ENCODE data around the gene HOXB8.
A peak's percentile ranks its signal among the peaks of the same experiment; 100 is the strongest.

HOXB8 gene

DNA sequence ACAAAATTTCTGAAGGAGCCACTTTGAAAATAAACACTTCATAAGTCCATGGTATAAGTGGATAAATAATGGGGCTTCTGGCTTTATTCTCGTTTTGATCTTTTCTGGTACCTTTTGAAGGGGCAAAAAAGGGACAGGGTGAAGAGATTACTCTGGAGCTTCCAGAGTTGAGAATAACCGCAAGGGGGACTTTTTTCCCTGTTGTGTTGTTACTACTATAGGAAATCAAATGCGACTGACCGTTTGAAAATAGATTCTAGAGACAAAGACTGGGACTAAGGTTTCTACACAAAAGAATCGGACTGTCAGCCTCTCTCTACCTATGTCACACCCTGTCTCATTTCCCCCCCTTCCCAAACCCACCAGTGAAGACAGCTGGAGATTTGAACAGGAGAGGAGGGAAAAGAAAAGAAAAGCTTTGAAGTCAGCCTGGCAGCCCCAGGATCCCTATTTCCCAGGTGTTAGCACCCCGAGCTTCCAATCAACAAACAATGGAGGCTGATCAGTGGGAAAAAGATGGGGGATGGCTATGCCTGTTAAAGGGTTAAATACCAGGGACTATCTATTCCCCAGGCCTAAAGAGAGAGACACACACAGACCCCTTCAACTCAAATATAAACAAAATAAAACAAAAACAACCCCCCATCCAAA is 45.3 kb downstream of the HOXB8 start:
- DNase-seq (ENCODE audit: low spot score) = no peak
- no peak for FAIRE-seq

DNA sequence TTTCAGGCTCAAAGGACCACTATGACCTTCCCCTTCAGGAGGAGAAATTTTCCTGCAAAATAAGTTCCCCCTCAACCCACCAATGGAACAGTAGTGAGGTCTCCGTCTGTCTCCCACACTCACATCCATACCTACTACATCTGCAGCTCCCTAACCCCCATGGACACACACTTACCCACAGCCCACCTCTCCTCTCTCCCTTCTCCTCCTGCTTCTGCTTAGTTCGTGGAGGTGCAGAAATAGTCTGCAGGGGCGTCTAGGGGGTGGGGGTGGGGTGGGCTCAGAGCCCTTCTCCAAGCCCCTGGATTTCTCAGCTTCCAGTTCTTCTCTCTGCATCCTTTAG is 45.9 kb downstream of the HOXB8 start:
- DNase-seq (ENCODE audit: low spot score) (no peak), FAIRE-seq (no peak)

DNA sequence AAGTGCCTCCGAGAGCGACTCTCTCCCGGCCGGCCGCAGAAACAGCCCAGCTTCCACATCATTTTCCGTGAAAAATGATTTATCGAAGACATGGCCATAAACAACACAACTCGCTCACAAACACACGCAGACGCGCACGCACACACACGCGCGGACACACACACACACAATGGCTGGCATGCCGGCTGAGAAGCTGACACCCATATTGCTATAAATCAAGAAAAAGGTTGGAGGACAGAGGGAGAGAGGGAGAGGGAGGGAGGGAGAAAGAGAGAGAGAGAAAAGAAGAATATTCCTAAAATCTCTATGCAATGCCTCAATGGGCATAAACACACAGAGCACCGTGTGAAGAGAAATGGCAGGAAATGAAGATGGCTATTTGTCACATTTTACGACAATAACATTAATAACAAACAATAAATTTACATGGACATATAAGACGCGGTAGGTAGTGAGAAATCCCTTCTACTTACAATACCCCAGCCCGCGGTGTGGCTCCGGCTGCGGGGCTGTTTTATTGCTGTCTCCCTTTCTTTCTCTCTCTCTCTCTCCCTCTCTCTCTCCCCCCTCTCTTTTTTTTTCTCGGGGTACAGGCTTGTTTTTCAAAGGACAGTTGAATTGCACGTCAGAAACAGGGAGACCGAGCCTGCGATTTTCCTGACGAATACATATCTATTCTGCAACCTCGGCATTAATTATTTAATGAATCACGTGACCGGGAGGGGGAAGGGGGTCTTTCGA is 46.4 kb downstream of the HOXB8 start:
- no peak for FAIRE-seq
- no peak for DNase-seq (ENCODE audit: low spot score)

DNA sequence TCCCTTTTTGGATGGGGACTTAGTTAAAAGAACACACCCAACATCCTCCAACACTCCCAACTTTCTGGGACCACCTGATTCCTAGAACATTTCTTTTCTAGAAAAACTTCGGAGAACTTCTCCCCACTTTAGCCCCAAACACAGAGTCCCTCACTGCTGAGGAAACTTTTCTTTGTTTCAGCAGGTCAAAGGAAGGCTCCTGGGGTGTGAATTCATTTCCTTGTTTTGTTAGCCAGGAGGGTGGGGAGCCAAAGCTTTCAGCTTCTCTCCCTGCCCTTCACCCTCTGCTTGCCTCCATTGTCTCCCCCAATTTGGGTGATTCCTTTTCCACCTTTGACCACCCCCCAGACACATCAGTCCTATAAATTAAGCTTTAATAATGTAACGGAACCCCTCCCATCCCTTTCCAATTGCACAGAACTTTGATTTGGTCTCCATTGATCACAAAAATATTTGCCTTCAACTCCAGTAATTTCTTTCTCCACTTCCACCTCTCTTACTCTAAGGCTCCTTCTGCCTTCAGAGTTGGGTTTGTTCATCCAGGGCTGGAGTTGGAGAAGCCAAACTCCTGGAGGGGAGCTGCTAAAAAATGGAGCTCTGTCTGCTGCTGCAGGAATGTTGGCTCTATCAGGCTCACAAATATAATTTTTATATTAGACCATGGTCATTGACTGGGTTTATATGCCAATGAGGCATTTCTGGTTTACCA is 47.3 kb downstream of the HOXB8 start:
- FAIRE-seq (no peak), DNase-seq (ENCODE audit: low spot score) (no peak)

DNA sequence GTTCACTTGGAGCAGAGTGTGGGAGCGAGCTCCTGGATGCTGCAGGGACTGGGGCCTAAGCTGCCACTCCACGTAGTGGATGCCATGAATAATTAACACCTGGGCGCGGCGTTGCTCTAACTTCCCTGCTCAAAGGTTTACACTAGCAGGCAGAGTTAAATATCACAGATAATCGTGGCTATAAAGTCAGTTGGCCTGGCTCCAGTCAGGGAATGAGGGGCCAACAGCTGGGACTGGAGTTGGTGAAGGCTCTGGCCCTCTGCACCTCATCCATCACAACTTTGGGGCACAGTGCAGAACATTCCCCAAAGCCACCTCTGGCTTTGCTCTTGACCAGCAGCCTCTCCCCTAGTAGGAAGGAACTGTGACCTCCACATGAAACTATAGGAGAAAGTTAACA is 47.9 kb downstream of the HOXB8 start:
- DNase-seq (ENCODE audit: low spot score) = no peak
- FAIRE-seq = no peak

DNA sequence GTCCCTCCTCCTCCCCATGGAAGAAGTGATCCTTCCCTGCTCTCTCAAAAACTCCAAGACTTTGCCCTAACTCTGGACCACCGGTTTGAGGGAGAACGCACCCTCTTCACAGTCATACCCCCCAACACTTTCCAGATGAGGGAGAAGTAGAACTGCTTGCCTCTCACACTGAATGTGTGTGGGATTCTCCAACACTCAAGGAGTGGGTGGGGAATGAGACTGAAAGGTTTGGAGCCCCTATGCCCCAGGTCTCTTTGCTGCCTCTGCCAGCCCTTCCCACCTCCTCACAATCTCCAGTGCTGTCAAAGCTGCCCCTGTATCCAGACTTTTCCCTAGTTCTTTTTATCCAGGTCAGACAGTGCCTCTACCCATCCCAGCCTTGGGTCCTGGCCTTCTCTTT is 48.4 kb downstream of the HOXB8 start:
- DNase-seq (ENCODE audit: low spot score) (no peak), FAIRE-seq (no peak)

DNA sequence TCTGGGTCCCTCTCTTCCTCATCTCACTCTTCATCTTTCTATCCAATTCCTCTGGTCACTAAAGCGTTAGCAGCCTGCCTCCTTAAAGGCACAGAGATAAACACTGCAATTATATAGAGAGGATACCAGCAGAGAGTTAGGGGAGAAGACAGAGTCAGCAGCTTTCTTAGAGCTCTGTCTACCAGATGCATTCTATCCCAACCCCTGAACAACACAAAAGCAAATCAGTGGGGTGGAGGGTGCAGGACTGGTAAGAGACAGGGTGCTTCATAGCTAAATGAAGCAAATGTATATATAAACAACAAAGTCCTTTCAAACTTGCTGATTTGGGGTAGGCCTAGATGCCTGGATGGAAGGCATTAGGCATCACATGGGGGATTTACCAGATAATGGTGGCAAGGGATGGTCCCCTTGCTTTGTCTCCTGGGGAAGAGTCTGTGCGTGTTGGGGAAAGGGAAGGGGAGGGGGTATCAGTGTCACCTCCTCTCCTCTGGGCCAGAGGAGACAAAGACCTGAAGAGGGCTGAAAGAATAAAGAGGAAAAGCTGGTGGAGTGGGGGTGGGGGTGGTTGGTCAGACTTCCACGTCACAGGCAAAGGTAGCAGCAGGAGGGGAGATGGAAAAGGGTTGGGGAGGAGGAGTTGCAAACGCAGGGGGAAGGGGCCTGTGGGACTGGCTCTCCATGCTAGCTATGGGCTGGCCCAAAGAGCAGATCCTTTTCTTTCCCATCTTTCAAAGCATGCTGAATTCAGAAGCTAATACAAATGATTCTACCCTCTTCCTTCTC is 49.0 kb downstream of the HOXB8 start:
- FAIRE-seq = no peak
- DNase-seq (ENCODE audit: low spot score) = no peak

DNA sequence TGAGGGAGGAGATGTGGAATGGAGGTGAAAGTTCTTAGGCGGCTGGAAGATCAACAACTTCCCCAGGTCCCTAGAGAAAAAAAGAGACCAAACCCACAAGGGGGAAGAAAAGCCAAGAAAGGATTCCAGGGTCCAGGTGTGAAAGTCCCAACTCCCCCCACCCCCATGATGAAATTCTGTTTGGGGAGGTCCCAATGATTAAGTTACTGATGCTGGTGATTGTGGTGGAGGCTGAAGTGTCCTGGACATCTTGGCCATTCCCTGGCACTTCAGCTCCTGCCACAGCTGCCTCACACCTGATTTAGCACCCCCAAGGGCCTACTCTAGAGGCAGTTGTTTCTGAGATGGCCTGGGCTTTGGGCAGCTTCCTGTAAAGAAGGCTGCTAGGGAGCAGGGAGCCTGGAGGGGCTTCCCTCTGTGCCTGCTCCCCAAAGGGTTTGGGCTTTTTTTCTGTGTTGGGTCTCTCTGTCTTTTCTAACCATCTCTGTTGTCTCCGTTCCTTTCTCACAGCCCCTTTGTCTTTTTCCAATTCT is 50.0 kb downstream of the HOXB8 start:
- FAIRE-seq (no peak), DNase-seq (ENCODE audit: low spot score) (peak; percentile 27)

DNA sequence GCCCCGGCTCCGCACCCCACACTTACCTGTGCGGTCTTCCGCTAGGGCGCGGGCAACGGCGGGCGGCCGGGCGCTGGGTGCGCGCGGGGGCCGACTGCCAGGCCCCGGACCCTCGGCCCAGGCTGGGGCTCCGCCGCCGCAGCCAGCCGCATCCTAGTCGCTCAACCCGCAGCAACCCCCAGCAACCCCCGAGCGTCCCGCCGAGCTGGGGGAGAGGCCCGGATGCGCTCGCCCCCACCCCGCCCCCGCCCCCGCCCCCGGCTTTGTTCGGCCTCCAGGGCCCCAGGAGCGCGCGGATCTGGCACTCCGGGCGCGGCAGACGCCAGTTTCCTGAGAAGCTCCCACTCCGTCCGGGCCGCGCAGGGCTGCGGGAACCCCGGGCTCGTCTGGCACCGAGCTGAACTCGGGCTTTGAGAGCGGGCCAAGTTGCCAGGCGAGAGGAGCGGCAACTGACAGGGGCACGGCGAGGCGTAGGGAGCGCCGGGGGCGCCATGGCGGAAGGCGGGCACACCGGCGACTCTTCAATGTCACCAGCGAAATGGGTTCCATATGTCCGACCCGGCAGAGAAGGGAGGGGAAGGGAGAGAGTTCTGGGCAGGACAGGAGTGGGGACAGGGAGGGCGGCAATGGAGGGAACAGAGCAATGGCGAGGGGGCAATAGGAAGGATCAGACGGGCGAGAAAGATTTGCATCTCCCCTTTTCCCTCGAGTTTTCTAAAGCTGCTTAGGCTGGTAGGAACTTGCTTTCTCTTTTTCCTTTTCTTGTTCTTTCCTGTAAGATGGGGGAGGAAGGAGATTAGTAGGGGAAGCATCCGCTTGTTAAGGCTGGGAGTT is 50.7 kb downstream of the HOXB8 start:
- no peak for FAIRE-seq
- peak; percentile 84 for DNase-seq (ENCODE audit: low spot score)

DNA sequence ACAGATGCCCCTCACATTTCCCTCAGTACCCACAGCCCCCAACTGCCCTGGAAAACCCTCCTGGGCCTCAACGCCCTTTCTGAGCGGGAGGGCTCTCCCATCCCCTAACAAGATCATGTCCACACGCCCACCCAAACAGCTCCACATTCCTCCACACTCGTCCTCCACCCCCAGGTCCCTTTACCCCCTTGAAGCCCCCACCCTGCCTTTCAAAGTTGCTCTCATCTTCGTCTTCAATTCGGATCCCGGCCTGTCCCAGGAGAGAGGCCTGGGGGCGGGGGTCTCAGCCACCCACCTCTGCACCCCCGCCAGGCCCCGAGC is 51.3 kb downstream of the HOXB8 start:
- FAIRE-seq (no peak), DNase-seq (ENCODE audit: low spot score) (no peak)

DNA sequence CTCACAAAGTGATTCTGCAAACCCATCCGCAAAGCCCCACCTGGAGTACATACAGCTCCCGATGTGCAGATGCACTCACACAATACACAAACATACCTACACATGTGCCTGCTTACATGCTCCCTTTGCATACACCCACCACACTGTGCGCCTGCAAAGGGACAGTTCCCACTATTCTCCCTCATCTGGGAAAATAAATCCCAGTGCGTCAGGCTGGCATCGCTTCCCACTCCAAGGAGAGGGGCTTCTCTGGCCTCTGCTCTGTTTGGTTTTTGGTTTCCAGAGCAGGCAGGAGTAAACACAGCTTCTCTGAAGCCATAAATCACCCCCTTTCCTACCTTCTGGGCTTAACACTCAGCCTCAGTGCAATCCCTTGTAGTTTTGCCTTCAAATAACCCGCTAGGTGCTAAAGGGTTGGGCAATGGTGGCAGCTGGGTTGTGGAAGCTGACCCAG is 51.7 kb downstream of the HOXB8 start:
- peak; percentile 9 for FAIRE-seq
- peak; percentile 23 for DNase-seq (ENCODE audit: low spot score)

DNA sequence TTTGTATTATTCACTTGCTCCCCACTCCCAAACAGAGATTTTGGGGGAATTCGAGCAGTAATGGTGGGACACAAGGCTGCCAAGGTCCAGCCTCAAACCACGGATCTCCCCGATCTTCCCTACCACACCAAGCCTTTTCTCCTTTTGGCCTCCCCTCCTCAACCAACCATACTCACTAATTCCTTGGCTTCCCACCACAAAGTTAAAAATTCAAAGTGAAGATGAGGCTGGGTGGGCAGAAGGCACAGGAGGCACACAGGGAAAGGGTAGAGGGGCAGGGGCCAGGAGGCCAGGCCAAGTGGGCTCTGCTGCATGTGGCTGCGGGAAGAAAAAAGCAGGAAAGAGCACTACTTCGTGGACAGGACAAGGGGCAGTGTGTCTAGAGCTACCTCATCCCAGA is 52.2 kb downstream of the HOXB8 start:
- DNase-seq (ENCODE audit: low spot score) (peak; percentile 20), FAIRE-seq (no peak)

Measured in urothelium cell line (cell line).